H1 (cell line): ENCODE measurements around the gene EPHA6. TPM values are rescaled to one million over a fixed set of nuclear protein-coding genes. Genes with fewer than 3 reads are reported as not detected.

Source experiments
- CTCF ChIA-PET: fragments of 300-600 bp; sonication (Branson Sonifier 250); formaldehyde crosslinking; loops from one replicate; lab custom pipeline; 2021; ENCODE audit not compliant: partially characterized antibody; lab: Charles Lee
- POLR2A ChIA-PET: fragments of 300-600 bp; sonication (Branson Sonifier 250); formaldehyde crosslinking; loops from one replicate; lab custom pipeline; 2021; ENCODE audit warnings: inconsistent platforms; ENCODE audit not compliant: partially characterized antibody; lab: Charles Lee
- DNase-seq, 2 experiments: peaks; one replicate each; pipeline versions ENCODE4 v3.0.0 to v3.0.0-alpha.2; 2010 to 2022; ENCODE audit warnings: low spot score in 2 of 2, low read depth in 1 of 2, mixed read lengths in 1 of 2
- FAIRE-seq: peaks from 2 replicates; lab custom pipeline; 2011; peaks lifted over from hg19 to GRCh38; lab: Jason Lieb, UNC
- H2AFZ ChIP-seq: 2 replicates; pipeline ENCODE4 v1.8.1; 2012; ENCODE audit warnings: low read length, inconsistent platforms
- H2AK5ac ChIP-seq: 2 replicates; pipeline ENCODE4 v1.6.1; 2013; ENCODE audit warnings: low read depth, low read length
- H2BK120ac ChIP-seq: replicated peaks from 2 replicates; pipeline ENCODE3; 2013; ENCODE audit warnings: low read depth, low read length, inconsistent platforms
- H2BK12ac ChIP-seq: 2 replicates; pipeline ENCODE4 v1.6.1; 2013; ENCODE audit warnings: low read depth, low read length
- H2BK15ac ChIP-seq: 2 replicates; pipeline ENCODE4 v1.6.1; 2013; ENCODE audit warnings: low read length
- H2BK20ac ChIP-seq: 2 replicates; pipeline ENCODE4 v1.6.1; 2013; ENCODE audit warnings: low read length
- H2BK5ac ChIP-seq: 2 replicates; pipeline ENCODE4 v1.6.1; 2013; ENCODE audit warnings: low read depth, low read length
- H3K14ac ChIP-seq: 2 replicates; pipeline ENCODE4 v1.6.1; 2013; ENCODE audit warnings: inconsistent platforms; ENCODE audit not compliant: insufficient read length
- H3K18ac ChIP-seq: 2 replicates; pipeline ENCODE4 v1.6.1; 2013; ENCODE audit warnings: low read length; ENCODE audit errors: extremely low read depth
- H3K23ac ChIP-seq: 2 replicates; pipeline ENCODE4 v1.6.1; 2013; ENCODE audit warnings: inconsistent platforms; ENCODE audit not compliant: insufficient read length
- H3K23me2 ChIP-seq: 2 replicates; pipeline ENCODE4 v1.6.1; 2013; ENCODE audit warnings: low read depth, low read length
- H3K27ac ChIP-seq: 2 replicates; pipeline ENCODE4 v1.6.1; 2011; ENCODE audit warnings: low read depth, low read length, inconsistent platforms
- H3K27me3 ChIP-seq, 4 experiments: replicated peaks in 1 of 4; 1 replicate in 1 of 4; 2 replicates in 3 of 4; pipeline versions ENCODE4 v1.6.1 to v1.8.1; 2011 to 2013; ENCODE audit warnings: low read length in 3 of 4, mild to moderate bottlenecking in 3 of 4, inconsistent platforms in 2 of 4, mixed read lengths in 2 of 4, moderate library complexity in 1 of 4; ENCODE audit not compliant: control insufficient read depth in 3 of 4, insufficient read depth in 3 of 4; ENCODE audit errors: extremely low read depth in 1 of 4
- H3K36me3 ChIP-seq, 4 experiments: 2 replicates each; pipeline versions ENCODE4 v1.6.1 to v1.8.1; 2011 to 2013; ENCODE audit warnings: mild to moderate bottlenecking in 4 of 4, low read length in 3 of 4, moderate library complexity in 2 of 4, control low read depth in 1 of 4, inconsistent platforms in 1 of 4; ENCODE audit not compliant: insufficient read depth in 4 of 4, control insufficient read depth in 2 of 4
- H3K4ac ChIP-seq: replicated peaks from 2 replicates; pipeline ENCODE3; 2013; ENCODE audit warnings: low read length, low read depth, mixed read lengths, inconsistent platforms; ENCODE audit not compliant: insufficient read length
- H3K4me1 ChIP-seq, 4 experiments: replicated peaks in 1 of 4; 1 replicate in 1 of 4; 2 replicates in 3 of 4; pipeline versions ENCODE4 v1.6.1 to v1.8.1; 2011 to 2013; ENCODE audit warnings: low read length in 3 of 4, inconsistent platforms in 2 of 4, mixed read lengths in 1 of 4; ENCODE audit not compliant: insufficient read depth in 4 of 4, control insufficient read depth in 3 of 4
- H3K4me2 ChIP-seq, 2 experiments: 2 replicates each; pipeline versions ENCODE4 v1.6.1 to v1.8.1; 2011 to 2013; ENCODE audit warnings: low read depth in 2 of 2, low read length in 2 of 2, control low read depth in 1 of 2, inconsistent platforms in 1 of 2, mild to moderate bottlenecking in 1 of 2; ENCODE audit not compliant: insufficient read depth in 1 of 2
- H3K4me3 ChIP-seq, 4 experiments: fragments of 200-600, 300-600 bp in 1 of 4; sonication (generic), shearing (Covaris generic), sonication (Bioruptor Twin) in 1 of 4; 2 replicates each; pipeline versions ENCODE4 v1.5.1 to v1.8.1; 2011 to 2016; ENCODE audit warnings: low read length in 4 of 4, low read depth in 3 of 4, control low read depth in 2 of 4, inconsistent platforms in 2 of 4, mild to moderate bottlenecking in 2 of 4, mixed read lengths in 1 of 4, moderate library complexity in 1 of 4; ENCODE audit not compliant: insufficient read depth in 2 of 4; ENCODE audit errors: extremely low read depth in 1 of 4
- H3K56ac ChIP-seq: replicated peaks from 2 replicates; pipeline ENCODE3; 2013; ENCODE audit warnings: low read depth, mild to moderate bottlenecking, mixed read lengths, low read length, inconsistent platforms; ENCODE audit not compliant: insufficient read length
- H3K79me1 ChIP-seq: 2 replicates; pipeline ENCODE4 v1.6.1; 2013; ENCODE audit warnings: low read depth, low read length, control low read depth
- H3K79me2 ChIP-seq, 2 experiments: 2 replicates each; pipeline versions ENCODE4 v1.6.1 to v1.8.1; 2012 to 2013; ENCODE audit warnings: low read length in 2 of 2, mild to moderate bottlenecking in 2 of 2, inconsistent platforms in 1 of 2; ENCODE audit not compliant: insufficient read depth in 2 of 2, control insufficient read depth in 1 of 2
- H3K9ac ChIP-seq, 4 experiments: replicated peaks in 1 of 4; 1 replicate in 1 of 4; 2 replicates in 3 of 4; pipeline versions ENCODE4 v1.6.1 to v1.8.1; 2011 to 2013; ENCODE audit warnings: low read depth in 3 of 4, low read length in 3 of 4, control low read depth in 2 of 4, mild to moderate bottlenecking in 2 of 4, moderate library complexity in 2 of 4, inconsistent platforms in 1 of 4; ENCODE audit errors: extremely low read depth in 1 of 4
- H3K9me3 ChIP-seq, 2 experiments: 2 replicates each; pipeline versions ENCODE4 v1.6.1 to v1.8.1; 2012 to 2013; ENCODE audit warnings: mild to moderate bottlenecking in 2 of 2, moderate library complexity in 2 of 2, control low read depth in 1 of 2, inconsistent platforms in 1 of 2, low read depth in 1 of 2, low read length in 1 of 2, mixed read lengths in 1 of 2; ENCODE audit not compliant: insufficient read depth in 2 of 2
- H4K20me1 ChIP-seq, 2 experiments: replicated peaks in 1 of 2; 2 replicates each; pipeline versions ENCODE3 to v1.8.1; 2011 to 2013; ENCODE audit warnings: inconsistent platforms in 2 of 2, low read length in 2 of 2, mild to moderate bottlenecking in 1 of 2; ENCODE audit not compliant: insufficient read depth in 2 of 2, control insufficient read depth in 1 of 2
- H4K5ac ChIP-seq: 2 replicates; pipeline ENCODE4 v1.6.1; 2013; ENCODE audit warnings: low read length, low read depth, mixed read lengths, inconsistent platforms; ENCODE audit not compliant: insufficient read length
- H4K8ac ChIP-seq: 2 replicates; pipeline ENCODE4 v1.8.0; 2013; ENCODE audit warnings: mild to moderate bottlenecking, moderate library complexity, low read length, inconsistent platforms; ENCODE audit not compliant: insufficient read depth; ENCODE audit errors: extremely low read depth
- H4K91ac ChIP-seq: replicated peaks from 2 replicates; pipeline ENCODE3; 2013; ENCODE audit warnings: low read length, mixed read lengths, inconsistent platforms; ENCODE audit not compliant: insufficient read length
- ATF3 ChIP-seq: IDR thresholded peaks from 2 replicates; pipeline ENCODE4 v1.6.1; 2011; ENCODE audit warnings: low read depth, mild to moderate bottlenecking, low read length; ENCODE audit not compliant: insufficient read depth
- CEBPB ChIP-seq: IDR thresholded peaks from 2 replicates; pipeline ENCODE4 v1.6.1; 2012; ENCODE audit warnings: low read depth, low read length
- CHD2 ChIP-seq: IDR thresholded peaks from 2 replicates; pipeline ENCODE4 v1.6.1; 2012; ENCODE audit warnings: low read length, improper control_type of control experiment
- EGR1 ChIP-seq: IDR thresholded peaks from 2 replicates; pipeline ENCODE4 v1.6.1; 2011; ENCODE audit warnings: low read depth, low read length, borderline replicate concordance
- GABPA ChIP-seq: IDR thresholded peaks from 2 replicates; pipeline ENCODE4 v1.6.1; 2011; ENCODE audit warnings: mild to moderate bottlenecking, low read length, moderate library complexity, borderline replicate concordance; ENCODE audit not compliant: insufficient read depth
- JUND ChIP-seq: IDR thresholded peaks from 2 replicates; pipeline ENCODE4 v1.6.1; 2011; ENCODE audit warnings: mild to moderate bottlenecking, improper control_type of control experiment, low read length
- KDM1A ChIP-seq: fragments of 200-600, 300-600 bp; sonication (generic); IDR thresholded peaks from 2 replicates; pipeline ENCODE4 v1.7.1; 2016; ENCODE audit warnings: mild to moderate bottlenecking, low read length, borderline replicate concordance
- KDM4A ChIP-seq: IDR thresholded peaks from one replicate; pipeline ENCODE4 v1.7.1; 2012; ENCODE audit warnings: low read depth, mild to moderate bottlenecking, moderate library complexity, low read length, inconsistent platforms; ENCODE audit not compliant: severe bottlenecking
- RAD21 ChIP-seq, 2 experiments: IDR thresholded peaks in 1 of 2; conservative IDR thresholded peaks in 1 of 2; 2 replicates each; pipeline ENCODE4 v1.6.1; 2011; ENCODE audit warnings: low read depth in 2 of 2, low read length in 2 of 2, improper control_type of control experiment in 1 of 2, inconsistent platforms in 1 of 2, mild to moderate bottlenecking in 1 of 2, moderate library complexity in 1 of 2
- RNF2 ChIP-seq: fragments of 200-900, 300-1000 bp; sonication (generic); IDR thresholded peaks from 2 replicates; pipeline ENCODE4 v1.7.1; 2016; ENCODE audit warnings: borderline replicate concordance, low read depth, mild to moderate bottlenecking, antibody characterized with exemption, low read length; ENCODE audit not compliant: poor library complexity, severe bottlenecking; ENCODE audit errors: missing control alignments
- SIRT6 ChIP-seq: IDR thresholded peaks from one replicate; pipeline ENCODE4 v1.7.1; 2012; ENCODE audit warnings: low read length, inconsistent platforms
- TBP ChIP-seq: IDR thresholded peaks from 2 replicates; pipeline ENCODE4 v1.6.1; 2011; ENCODE audit warnings: low read depth, low read length, improper control_type of control experiment
- TCF12 ChIP-seq: IDR thresholded peaks from 2 replicates; pipeline ENCODE4 v1.6.1; 2011; ENCODE audit warnings: low read depth, mild to moderate bottlenecking, low read length
- TEAD4 ChIP-seq: IDR thresholded peaks from 2 replicates; pipeline ENCODE4 v1.6.1; 2012; ENCODE audit warnings: low read depth, low read length, inconsistent platforms, mixed read lengths
- polyA plus RNA-seq, 7 experiments: library from polyadenylated mRNA; depleted of rRNA in 3 of 7; stranded (reverse) in 5 of 7; unstranded in 2 of 7; fragments of >200 nt in 5 of 7; fragments of 200-250 nt in 2 of 7; gene quantifications; 1 replicate in 5 of 7; 2 replicates in 1 of 7; 4 replicates in 1 of 7; pipeline versions ENCODE4 v1.2.1 to v1.2.3, GENCODE V29; 2011 to 2013; ENCODE audit warnings: missing spikeins in 2 of 7, mixed read lengths in 2 of 7
- total RNA-seq: library from RNA; stranded (reverse); fragmentation: NEBNext Ultra II Directional; extraction: Animal tissue kit (Norgen Biotek cat#: 25700); gene quantifications from 2 replicates; pipeline ENCODE4 v1.2.1, GENCODE V29; 2021

Gene EPHA6
- total and polyA plus RNA-seq, 2 of the 8 experiments (the other 6 are each of a cell fraction or from before 2014, with no cell fraction given) = 0.83 to 3.2 TPM

- no peaks in the 10 kb centered on the region for H3K23me2 ChIP-seq
- no peaks in the 10 kb centered on the region for H3K27me3 ChIP-seq
- no peak overlapping the region for H2AK5ac ChIP-seq
- no peak overlapping the region for H3K4me3 ChIP-seq
- H4K5ac ChIP-seq = no peak overlapping the region
- H3K9ac ChIP-seq = no peak overlapping the region
- no peak overlapping the region for H3K14ac ChIP-seq
- no peak overlapping the region for H2BK5ac ChIP-seq
- FAIRE-seq = no peak
- no peak for DNase-seq
- H3K9me3 ChIP-seq = no peaks in the 10 kb centered on the region
- ChIA-PET CTCF (no interaction called here), POLR2A (no interaction called here)
- TF ChIP-seq TCF12 (no peak), JUND (no peak), TEAD4 (no peak), GABPA (no peak), RNF2 (no peak), RAD21 (IDR thresholded peaks at IDR 0.05 in 1 of 2, conservative IDR thresholded peaks at IDR 0.05 in 1 of 2; ENCODE audit: low read depth in 2 of 2, low read length in 2 of 2) (no peak), EGR1 (no peak), CEBPB (no peak), SIRT6 (no peak), CHD2 (no peak), KDM1A (no peak), ATF3 (no peak), TBP (no peak), KDM4A (no peak)
- no peak overlapping the region for H3K18ac ChIP-seq
- no peak overlapping the region for H3K4me2 ChIP-seq
- H4K8ac ChIP-seq = no peak overlapping the region
- H3K36me3 ChIP-seq = no peaks in the 10 kb centered on the region
- no peak overlapping the region for H3K23ac ChIP-seq
- no peaks in the 10 kb centered on the region for H3K4me1 ChIP-seq
- H2BK20ac ChIP-seq = no peak overlapping the region
- no peak overlapping the region for H3K4ac ChIP-seq
- no peak overlapping the region for H2BK120ac ChIP-seq
- H2BK12ac ChIP-seq = no peak overlapping the region
- H4K20me1 ChIP-seq = no peaks in the 10 kb centered on the region
- no peaks in the 10 kb centered on the region for H3K79me1 ChIP-seq
- no peak overlapping the region for H3K27ac ChIP-seq
- no peak overlapping the region for H3K56ac ChIP-seq
- H2AFZ ChIP-seq = no peak overlapping the region
- H4K91ac ChIP-seq = no peak overlapping the region
- H2BK15ac ChIP-seq = no peak overlapping the region
- H3K79me2 ChIP-seq = no peaks in the 10 kb centered on the region
These were observed 29.8 kb downstream of the EPHA6 start for GRCh38 chr3:96844204-96844514.
